ENCODE measurements around the gene THADA.

The THADA gene

DNA sequence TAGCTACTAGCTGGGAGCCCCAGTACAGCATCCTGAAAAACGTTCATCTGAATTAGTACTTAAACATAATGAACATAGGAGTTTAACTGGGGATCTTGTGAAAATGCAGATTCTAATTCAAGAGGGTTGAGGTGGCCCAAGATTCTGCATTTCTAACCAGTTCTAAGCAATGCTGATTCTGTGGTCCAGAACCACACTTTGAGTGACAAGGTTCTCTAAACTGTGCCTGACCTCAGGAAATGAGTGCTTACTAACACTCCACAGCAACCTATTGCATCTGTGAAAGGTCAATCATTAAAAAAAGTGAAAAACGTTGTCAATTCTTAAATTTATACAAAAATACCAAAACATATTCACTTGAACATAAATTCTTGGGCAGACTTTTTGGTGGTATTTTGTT, 212.3 kb downstream of the THADA start:
- DNase-seq = no peak

DNA sequence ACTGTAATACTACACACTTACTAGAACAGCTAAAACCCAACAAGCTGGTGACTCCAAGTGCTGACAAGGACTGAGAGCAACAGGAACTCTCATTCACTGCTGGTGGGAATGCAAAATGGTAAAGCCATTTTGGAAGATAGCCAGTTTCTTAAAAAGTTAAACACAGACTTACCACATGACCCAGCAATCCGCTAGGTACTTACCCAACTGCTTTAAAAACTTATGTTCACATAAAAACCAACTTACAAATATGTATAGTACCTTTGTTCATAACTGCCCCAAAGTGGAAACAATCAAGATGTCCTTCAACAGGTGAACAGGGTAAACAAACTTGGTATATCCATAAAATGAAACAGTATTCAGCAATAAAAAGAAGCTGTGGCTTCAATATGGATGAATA, 216.3 kb downstream of the THADA start:
- DNase-seq = no peak

DNA sequence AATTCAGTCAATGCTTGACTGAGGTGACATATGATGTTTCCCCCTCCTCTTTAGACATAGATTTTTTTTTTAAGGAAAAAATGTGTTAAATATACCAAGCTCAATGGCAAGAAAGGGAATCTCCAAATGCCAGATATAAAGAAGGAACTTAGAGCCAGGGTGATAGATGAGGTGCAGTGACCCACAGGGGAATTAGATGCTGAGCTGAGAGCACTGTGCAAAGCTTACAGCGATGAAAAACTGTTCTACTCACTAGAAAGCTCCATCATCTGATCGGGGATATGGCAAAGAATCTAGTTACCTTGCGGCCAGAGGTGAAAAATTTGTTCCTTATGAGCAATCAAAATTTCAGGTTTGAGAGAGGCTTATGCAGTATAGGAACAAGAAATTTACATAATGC, 218.5 kb downstream of the THADA start:
- no peak for DNase-seq

DNA sequence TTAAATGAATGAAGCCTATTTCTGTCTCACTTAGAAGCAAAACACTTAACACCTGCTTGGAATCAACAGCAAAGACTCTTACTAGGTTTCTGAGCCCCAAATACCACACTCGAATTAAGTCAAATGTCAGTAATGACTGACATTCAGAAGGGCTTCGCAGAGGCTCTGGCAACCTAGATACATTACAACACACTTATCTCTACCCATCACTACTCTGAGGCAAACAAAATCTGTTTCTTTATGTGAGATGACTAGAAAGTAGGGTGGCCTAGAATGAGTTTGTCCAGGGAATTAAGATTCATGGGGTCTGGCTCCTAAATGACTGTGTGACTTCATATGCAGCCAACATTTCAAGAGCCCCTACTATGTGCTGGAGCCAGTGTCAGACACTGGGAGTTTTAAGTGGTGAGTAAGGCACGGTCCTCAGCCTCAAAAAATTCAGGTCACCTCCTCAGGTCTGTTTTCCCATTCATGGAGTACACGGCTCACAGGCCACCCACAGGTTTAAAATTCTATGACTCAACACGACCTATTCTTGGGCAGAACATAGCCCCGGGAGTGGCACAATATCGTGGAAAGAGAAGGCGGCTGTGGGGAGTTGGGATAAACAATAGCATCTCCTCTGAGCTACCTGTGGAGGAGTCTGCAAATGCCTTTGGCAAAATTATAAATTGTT, 219.2 kb downstream of the THADA start:
- DNase-seq = no peak

DNA sequence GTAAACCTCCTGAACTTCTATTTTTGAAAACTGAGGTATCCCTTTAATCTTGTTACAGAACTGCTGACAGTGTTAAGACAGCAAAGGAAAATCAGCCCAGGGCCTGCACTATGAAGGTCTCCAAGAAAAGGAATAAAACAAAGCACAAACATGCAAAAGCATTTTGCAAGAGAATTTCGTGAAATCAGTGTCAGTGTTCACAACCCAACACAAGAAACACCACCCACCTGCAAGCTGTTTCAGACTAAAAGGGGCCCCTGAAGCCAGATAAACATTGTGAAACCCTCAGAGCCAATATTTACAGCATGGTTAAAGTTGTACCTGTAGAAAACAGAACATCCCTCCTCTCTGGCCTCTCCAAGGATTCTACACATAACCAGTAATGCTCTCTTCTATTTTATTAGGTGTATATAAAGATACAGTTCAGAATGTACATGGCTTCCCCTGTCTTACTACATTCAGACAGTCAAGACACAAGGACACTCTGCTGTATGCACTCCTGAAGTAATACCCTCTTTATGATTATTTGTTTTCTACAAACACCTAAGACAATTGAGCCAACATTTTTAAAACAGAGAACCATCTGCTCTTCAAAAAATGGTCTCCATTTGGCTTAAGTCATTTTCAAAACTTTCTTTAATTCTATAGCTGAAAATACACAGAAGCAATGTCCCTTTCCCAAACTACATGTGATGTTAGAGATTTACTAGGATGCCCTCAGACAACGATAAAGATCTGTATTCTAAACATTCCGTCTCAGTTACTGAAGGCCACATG, 219.9 kb downstream of the THADA start:
- DNase-seq = no peak

DNA sequence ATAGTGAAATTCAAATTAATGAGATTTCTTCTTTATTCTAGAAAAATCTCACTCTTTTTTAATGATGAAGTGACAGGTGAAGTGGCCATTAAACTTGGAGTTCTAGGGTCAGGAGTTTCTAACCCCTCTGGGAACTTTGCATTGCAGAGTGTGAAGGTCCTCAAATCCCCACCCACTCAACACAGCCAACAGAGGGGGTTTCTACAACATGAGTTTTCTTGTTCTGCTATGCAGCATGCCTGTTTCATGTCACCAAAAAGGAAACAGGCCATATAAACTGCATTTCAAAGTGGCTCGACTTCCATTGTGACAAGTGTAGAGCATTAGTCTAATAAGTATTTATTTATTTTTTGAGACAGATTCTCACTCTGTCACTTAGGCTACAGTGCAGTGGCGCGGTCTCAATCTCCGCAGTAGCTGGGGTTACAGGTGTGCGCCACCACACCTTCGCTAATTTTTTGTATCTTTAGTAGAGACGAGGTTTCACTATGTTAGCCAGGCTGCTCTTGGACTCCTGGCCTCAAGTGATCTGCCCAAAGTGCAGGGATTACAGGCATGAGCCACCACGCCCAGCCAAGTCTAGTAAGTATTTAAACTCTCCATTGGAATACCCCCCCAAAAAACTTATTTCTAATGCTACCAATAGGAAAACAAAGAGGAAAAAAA, 223.3 kb downstream of the THADA start:
- DNase-seq = no peak

DNA sequence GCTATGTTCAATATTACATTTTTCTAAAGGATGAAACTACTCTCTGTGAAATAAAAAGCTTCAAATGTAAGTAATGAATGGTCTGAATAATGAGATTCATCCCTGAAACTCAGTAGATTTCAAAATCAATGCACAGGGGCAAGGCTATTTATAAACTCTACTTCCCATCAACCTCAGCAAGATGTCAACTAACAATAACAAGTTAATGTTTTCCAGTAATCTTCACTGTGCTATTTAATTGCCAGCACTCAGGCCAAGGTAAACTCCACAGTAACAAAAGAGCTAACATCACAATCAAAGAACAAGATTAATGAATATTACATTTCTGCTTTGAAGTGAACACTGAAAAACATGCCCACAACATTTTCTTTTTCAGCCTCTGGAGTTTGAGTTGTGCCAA, 225.1 kb downstream of the THADA start:
- no peak for DNase-seq

DNA sequence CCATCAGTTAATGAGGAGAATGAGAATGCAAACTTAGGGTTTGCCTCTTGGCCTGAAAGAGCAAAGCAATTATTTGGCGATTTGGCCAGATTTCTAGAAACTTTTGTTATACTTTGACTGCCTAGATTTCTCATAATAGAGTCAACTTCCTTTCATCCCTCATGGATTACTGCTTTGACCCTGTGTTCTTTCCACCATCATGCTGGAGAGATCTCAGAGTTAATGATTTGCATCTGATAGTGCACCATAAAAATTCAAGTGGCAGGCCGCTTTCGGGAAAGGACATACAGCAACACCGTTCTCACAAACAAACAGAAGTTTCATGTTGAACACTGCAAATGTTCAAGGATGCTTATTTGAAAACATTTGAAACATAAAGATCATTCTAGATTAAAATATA, 225.7 kb downstream of the THADA start:
- no peak for DNase-seq

DNA sequence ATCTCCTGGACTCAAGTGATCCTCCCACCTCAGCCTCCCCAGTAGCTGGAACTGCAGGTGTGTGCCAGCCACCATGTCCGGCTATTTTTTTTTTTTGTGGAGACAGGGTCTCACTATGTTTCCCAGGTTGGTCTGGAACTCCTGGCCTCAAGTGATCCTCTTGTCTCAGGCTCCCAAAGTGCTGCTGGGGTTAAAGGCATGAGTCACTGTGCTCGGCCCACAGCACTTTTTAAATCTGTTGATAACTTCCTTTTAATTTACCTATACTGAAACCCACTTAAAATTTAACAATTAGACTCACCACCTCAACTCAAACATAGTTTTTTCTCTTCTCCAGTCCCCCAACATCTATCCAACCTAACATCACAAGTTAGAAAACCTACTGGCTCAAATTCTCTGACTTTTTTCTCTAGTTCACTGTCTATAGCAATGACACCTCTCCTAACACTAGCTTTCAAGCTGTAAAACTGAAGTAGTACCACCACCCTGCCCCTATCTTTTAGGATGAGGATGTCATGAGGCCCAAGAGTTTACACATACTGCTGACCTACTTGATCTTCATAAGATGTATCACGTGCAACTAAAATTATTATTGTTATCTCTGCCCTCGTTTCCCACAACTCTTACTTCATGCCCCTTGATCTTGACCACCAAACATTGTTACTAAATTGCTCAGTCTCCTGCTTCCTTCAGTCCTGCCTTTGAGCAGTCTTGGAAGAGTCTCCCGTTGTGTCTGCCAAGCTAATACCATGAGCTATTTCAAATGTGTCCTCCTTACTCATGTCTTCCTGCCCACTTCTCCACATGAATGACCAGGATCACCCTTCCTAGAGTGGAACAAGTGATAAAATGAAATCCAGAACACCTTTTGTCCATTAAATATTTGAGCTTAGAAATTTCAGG, 227.1 kb downstream of the THADA start:
- DNase-seq = no peak

DNA sequence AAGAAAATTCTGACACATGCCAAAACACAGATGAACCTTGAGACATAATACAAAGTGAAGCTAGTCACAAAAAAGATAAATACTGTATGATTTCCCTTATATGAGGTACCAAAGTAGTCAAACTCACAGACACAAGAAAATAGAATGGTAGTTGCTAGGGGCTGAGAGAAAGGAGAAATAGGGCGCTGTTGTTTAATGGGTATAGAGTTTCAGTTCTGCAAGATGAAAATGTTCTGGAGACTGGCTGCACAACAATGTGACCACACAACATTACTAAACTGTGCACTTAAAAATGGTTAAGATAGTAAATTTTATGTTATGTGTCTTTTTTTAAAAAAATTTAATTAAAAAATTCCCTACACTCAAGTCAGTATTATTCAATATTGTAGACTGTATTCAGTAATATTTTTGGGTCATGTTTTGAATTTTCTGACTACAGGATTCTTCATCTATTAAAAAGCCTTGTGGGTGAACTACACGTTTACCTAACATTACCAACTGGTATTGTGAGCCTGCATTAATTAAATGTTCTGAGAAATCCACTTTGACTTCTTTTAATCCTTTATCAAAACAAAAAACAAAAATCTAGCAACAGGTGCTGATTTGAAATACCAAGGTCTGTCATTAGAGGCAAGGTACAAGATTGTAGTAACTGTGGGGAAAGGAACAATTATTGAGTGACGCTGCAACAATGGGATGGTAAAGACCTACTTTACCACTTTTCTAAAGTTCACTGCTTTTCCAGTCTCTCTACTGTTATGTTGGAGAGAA, 228.6 kb downstream of the THADA start:
- no peak for DNase-seq

DNA sequence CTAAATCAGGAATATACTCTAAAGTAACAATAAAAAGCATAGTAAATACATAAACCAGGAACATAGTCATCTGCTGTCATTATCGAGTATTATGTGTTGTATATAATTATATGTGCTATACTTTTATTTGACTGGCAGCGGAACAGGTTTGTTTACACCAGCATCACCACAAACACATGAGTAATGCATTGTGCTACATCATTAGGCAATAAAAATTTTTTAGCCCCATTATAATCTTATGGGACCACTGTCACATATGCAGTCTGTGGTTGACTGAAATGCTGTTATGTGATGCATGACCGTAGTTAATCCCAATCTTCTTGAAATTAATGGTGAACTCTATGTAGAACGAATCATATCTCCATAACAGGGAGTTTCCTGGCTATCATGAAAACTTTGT, 232.7 kb downstream of the THADA start:
- DNase-seq = no peak

DNA sequence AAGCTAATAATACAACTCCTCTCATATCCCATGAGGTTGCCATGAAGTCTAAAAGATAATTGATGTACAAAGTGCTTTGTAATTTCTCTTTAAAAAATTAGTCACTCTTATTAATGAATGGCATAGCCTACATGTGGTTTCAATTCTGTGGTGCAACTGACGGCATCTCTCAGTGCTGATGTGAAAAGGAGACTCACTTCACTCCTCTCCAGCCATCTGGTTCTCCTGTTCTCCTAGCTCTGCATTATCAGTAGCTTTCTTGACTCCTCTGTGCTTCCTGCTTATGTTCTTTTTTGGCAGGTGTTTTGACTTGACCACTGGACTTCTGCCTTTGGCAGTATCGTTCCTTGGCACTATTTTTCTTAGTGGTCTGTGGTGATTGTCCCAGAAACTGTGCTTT, 234.6 kb downstream of the THADA start:
- DNase-seq = no peak

DNA sequence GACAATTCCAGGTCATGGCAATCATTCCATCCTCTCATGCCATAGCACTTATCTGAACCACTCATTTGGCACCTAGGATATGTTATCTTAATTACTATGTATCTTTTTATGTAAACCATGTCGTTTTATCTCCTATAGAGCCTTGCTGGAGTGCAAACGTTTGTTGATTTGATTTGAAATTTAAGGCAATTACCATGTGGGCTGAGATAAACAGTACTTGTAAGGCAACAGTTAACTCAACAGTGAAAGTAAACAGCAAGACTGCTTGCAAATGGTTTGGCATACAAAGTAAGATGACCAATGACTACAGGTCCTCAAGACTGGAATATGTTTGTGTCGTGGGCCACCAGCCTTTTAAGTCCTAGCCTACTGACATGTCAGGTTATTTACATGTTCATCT, 235.7 kb downstream of the THADA start:
- no peak for DNase-seq

DNA sequence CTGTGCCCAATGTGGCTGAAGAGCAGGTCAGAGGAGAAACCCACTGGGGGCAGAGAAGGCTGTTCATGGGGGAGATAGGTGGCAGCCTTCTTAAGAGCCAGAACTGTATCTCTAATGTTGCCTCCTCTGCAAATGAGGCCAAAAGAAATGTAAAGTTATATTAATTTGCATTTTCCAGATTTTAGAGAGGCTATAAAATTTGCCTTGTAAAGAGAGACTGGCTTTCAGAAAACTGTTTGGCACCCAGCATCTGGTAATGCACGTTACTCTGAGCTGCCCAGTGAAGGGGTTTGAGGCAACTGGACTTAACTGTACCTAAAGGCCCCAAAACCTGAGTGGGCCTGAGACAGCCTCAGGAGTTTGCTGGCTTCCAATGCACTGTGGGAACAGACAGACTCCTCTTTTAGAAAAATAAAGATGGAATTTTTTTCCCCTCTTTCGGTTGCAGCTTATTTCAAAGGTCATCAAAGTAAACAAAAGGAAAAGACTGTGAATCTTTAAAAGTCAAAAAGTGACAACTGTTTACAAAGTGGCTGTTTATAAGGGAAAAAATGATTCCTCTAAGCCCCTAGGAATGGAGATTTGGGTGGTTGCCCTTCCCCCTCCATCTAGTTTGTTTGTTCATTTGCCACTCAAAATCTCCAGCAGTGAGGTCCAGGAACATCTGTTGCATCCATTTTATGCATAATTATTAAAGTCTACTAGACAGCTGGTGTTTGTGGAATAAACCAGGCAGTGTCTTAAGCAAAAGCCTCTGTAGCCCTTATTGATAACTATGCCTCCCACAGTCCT, 237.2 kb downstream of the THADA start:
- DNase-seq = peak; percentile 9 to 43

DNA sequence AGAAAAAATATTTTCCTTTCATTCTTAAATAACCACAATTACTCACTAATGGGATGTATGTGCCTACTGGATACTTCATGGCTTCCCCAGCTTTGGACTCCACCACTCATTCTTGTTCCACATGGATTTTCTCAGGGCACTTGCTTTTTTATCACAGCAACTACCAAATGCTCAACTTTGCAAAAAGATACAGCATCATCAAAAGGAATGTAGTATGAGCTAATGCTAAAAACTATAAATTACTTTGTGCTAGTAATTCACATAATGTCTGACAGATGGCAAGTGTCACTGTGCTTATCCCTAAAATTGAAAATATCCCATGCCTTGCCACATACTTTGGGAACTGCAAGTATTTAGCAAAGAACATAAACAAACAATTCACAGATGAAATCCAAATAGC, 239.1 kb downstream of the THADA start:
- no peak for DNase-seq

DNA sequence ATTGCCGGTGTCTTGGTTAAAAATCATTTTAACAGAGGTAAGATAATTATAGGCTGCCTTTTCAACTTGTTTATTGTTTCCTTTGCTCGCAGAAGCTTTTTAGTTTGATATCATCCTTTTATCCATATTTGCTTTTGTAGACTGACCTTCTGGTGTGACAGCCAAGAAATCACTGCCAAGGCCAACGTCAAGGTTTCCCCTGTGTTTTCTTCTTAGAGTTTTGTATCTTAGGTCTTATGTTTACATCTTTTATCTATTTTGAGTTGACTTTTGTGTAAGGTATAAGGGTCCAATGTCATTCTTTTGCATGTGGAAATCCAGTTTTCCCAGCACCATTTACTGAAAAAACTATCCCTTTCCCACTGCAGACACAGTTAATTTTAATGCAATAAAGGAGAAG, 240.4 kb downstream of the THADA start:
- no peak for DNase-seq

DNA sequence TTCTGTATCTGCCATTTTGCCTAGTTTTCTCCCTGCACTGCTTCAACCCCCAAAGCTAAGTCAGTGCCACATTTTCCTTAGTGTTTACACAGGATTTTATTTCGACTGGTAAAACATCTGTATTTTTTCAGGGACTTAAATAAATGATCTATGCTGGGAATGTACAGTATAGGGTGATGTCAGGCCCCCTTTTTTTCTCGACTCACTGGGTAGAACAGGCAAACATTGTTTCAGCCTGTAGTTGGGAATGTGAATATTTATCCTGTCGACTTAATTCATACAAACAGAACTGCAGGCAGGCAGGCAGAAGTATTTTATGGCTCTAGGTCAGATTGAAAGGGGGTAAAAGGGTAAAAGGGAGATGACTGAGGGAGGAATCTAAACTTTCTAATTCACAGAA, 245.9 kb downstream of the THADA start:
- no peak for DNase-seq

DNA sequence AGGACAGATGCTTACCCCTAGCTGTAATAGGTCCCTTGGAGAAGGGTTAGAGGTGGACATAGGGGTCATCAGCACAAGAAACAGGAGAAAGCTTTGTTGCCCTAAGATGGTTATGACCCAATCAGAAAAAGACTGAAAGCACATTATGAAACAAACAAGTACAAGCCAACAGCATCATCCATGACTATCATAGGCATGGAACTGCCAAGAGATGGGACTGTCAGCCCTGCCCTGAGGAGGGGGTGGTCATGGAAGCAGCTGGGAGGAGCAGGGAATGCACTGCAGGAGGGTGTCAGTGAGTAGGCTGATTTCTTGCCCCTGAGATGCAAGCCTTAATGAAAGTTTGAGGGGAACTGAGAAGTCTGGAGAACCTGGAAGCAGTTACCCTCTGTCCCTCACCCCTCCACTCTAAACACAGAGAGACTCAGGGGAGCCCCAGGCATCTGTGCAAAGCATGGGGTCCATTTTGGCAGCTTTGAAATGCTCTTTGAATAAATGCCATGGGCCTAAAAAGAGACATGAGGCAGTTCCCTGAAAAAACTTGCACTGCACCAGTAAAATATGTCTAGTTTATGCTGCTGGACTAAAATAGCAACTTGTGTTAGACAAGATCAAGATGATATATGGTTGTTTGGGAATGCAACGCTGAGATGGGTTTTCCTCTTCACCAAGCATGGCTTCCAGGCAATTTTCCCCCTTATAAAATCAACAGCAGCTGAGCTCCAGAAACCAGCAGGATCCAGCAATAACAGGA, 246.8 kb downstream of the THADA start:
- DNase-seq = no peak

DNA sequence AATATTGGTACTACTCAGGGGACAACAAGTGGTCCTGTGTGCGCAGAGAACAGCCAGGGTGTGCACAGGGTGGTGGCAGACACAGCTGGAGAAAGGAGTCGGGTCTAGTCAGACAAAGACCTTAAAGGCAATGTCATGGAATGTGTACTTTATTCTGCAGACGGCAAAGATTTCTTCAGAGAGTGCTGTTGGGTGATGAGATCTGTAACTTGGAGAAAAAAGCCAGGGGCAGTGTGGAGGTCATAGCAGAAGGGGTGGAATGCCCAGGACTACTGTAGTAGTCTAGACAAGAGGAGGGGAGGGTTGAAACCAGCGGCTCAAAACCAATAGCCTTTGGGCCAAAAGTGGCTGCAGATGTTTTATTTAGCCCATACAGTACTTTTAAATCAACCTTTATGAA, 248.1 kb downstream of the THADA start:
- no peak for DNase-seq
